Measurements from ENCODE around the gene RANBP9. TPM values are rescaled to one million over a fixed set of nuclear protein-coding genes. Genes with fewer than 3 reads are reported as not detected.

The RANBP9 gene
- polyA plus RNA-seq, 3 donors from 2014 or later, result 2.4 to 5.5 (median 3.8) TPM

Other genes starting within 250 kb of the RANBP9 start
- 10 to 100 TPM; 22.5 to 68.8 (median 49.3) TPM for gene GFOD1, start 224.2 kb downstream of the RANBP9 start, polyA plus RNA-seq
- gene SIRT5, start 137.2 kb downstream of the RANBP9 start, polyA plus RNA-seq, result 10 to 100 TPM in 2 of 3 donors, 1 to 10 TPM in 1; 7.5 to 12.3 (median 11.2) TPM
- 10 to 100 TPM; 57.0 to 92.2 (median 65.1) TPM for gene NOL7, start 96.5 kb downstream of the RANBP9 start, polyA plus RNA-seq
- gene MCUR1, start 102.7 kb upstream of the RANBP9 start, polyA plus RNA-seq, result 10 to 100 TPM in 1 of 3 donors, 1 to 10 TPM in 2; 7.2 to 13.2 (median 9.7) TPM
- not detected for gene RNF182, start 213.1 kb upstream of the RANBP9 start, polyA plus RNA-seq

All from immature natural killer cell (primary cell).